Measurements from ENCODE around the gene GRAMD1A. TPM values are rescaled to one million over a fixed set of nuclear protein-coding genes. Genes with fewer than 3 reads are reported as not detected.

The GRAMD1A gene
- total RNA-seq, 4 donors from 2014 or later: 38.8 to 45.1 (median 43.7) TPM

GRCh38 chr19:35033067-35034004 lies 33.2 kb downstream of the GRAMD1A start:
- ATAC-seq (no peak), DNase-seq (no peak)
- Histone ChIP-seq H3K27me3 (no peaks in the 10 kb centered on the region), H3K4me1 (peaks cover 68 to 79% of the 10 kb centered on the region in 2 donors), H3K4me3 (peak overlapping the region; percentile 55 to 78 (median 68)), H3K9me3 (no peaks in the 10 kb centered on the region), H3K36me3 (peaks cover 0 to 24% of the 10 kb centered on the region in 2 donors), H3K27ac (peak overlapping the region; percentile 97 to 98 (median 98))
- in situ Hi-C loops (cut with MboI; ENCODE audit: low sequenced_read_pairs in 4 of 4): no loop called here
- intact Hi-C loops (cut with DNase I; ENCODE audit: low total_unique reads): loop anchor here (5.0 kb wide), 1 partner anchor 234 kb away; the partner anchor contains the start of gene USF2
- TF ChIP-seq CTCF (IDR thresholded peaks at IDR 0.05 in 4 of 5, conservative IDR thresholded peaks at IDR 0.05 in 1 of 5) (no peak), POLR2A (IDR thresholded peaks at IDR 0.05) (no peak)

- DNase-seq (peak in 1 of 2 donors; percentile 63), ATAC-seq (no peak)
- intact Hi-C loops (cut with DNase I; ENCODE audit: low total_unique reads) (loop anchor here (5.0 kb wide), 1 partner anchor 233 kb away; the partner anchor contains the start of gene USF2), in situ Hi-C loops (cut with MboI; ENCODE audit: low sequenced_read_pairs in 4 of 4) (no loop called here)
- Histone ChIP-seq H3K36me3 (peaks cover 0 to 24% of the 10 kb centered on the region in 2 donors), H3K4me1 (peaks cover 68 to 80% of the 10 kb centered on the region in 2 donors), H3K27me3 (no peaks in the 10 kb centered on the region), H3K9me3 (no peaks in the 10 kb centered on the region), H3K4me3 (peak overlapping the region; percentile 55 to 78 (median 68)), H3K27ac (peak overlapping the region; percentile 97 to 98 (median 98))
- no peak for TF ChIP-seq CTCF (IDR thresholded peaks at IDR 0.05 in 4 of 5, conservative IDR thresholded peaks at IDR 0.05 in 1 of 5)
- TF ChIP-seq POLR2A (IDR thresholded peaks at IDR 0.05): no peak
These were observed 33.9 kb downstream of the GRAMD1A start for GRCh38 chr19:35034005-35034502.

- peak overlapping the region; percentile 97 to 98 (median 98) for H3K27ac ChIP-seq
- no peak for ATAC-seq
- intact Hi-C loops (cut with DNase I; ENCODE audit: low total_unique reads): loop anchor here (5.0 kb wide), 1 partner anchor 233 kb away; the partner anchor contains the start of gene USF2
- DNase-seq: no peak
- in situ Hi-C loops (cut with MboI; ENCODE audit: low sequenced_read_pairs in 4 of 4): no loop called here
- peaks cover 68 to 82% of the 10 kb centered on the region in 2 donors for H3K4me1 ChIP-seq
- peaks cover 0 to 24% of the 10 kb centered on the region in 2 donors for H3K36me3 ChIP-seq
- H3K27me3 ChIP-seq: no peaks in the 10 kb centered on the region
- peak overlapping the region in 3 of 4 donors; percentile 55 to 78 (median 70) for H3K4me3 ChIP-seq
- TF ChIP-seq CTCF (IDR thresholded peaks at IDR 0.05 in 4 of 5, conservative IDR thresholded peaks at IDR 0.05 in 1 of 5) (no peak), POLR2A (IDR thresholded peaks at IDR 0.05) (no peak)
- no peaks in the 10 kb centered on the region for H3K9me3 ChIP-seq
These were observed 34.7 kb downstream of the GRAMD1A start for GRCh38 chr19:35034588-35035382.

- peak in 1 of 2 donors; percentile 71 for TF ChIP-seq POLR2A (IDR thresholded peaks at IDR 0.05)
- TF ChIP-seq CTCF (IDR thresholded peaks at IDR 0.05 in 4 of 5, conservative IDR thresholded peaks at IDR 0.05 in 1 of 5): no peak
- Histone ChIP-seq H3K9me3 (no peaks in the 10 kb centered on the region), H3K4me1 (peaks cover 78 to 92% of the 10 kb centered on the region in 2 donors), H3K36me3 (peaks cover 0 to 24% of the 10 kb centered on the region in 2 donors), H3K27ac (peak overlapping the region; percentile 97 to 98 (median 98)), H3K4me3 (no peak overlapping the region), H3K27me3 (no peaks in the 10 kb centered on the region)
- peak; percentile 23 to 46 for ATAC-seq
- intact Hi-C loops (cut with DNase I; ENCODE audit: low total_unique reads) (no loop called here), in situ Hi-C loops (cut with MboI; ENCODE audit: low sequenced_read_pairs in 4 of 4) (no loop called here)
- DNase-seq: peak; percentile 66 to 92
These were observed 37.8 kb downstream of the GRAMD1A start for GRCh38 chr19:35037716-35038622.

All from gastrocnemius medialis (tissue), 4 donors.